H1 (cell line): ENCODE results near the gene IL7R. TPM values are rescaled to one million over a fixed set of nuclear protein-coding genes. Genes with fewer than 3 reads are reported as not detected.

ENCODE experiments used
- CTCF ChIA-PET: fragments of 300-600 bp; sonication (Branson Sonifier 250); formaldehyde crosslinking; loops from one replicate; lab custom pipeline; 2021; ENCODE audit not compliant: partially characterized antibody; lab: Charles Lee
- POLR2A ChIA-PET: fragments of 300-600 bp; sonication (Branson Sonifier 250); formaldehyde crosslinking; loops from one replicate; lab custom pipeline; 2021; ENCODE audit warnings: inconsistent platforms; ENCODE audit not compliant: partially characterized antibody; lab: Charles Lee
- DNase-seq, 2 experiments: peaks; one replicate each; pipeline versions ENCODE4 v3.0.0 to v3.0.0-alpha.2; 2010 to 2022; ENCODE audit warnings: low spot score in 2 of 2, low read depth in 1 of 2, mixed read lengths in 1 of 2
- FAIRE-seq: peaks from 2 replicates; lab custom pipeline; 2011; peaks lifted over from hg19 to GRCh38; lab: Jason Lieb, UNC
- H2AFZ ChIP-seq: 2 replicates; pipeline ENCODE4 v1.8.1; 2012; ENCODE audit warnings: low read length, inconsistent platforms
- H2AK5ac ChIP-seq: 2 replicates; pipeline ENCODE4 v1.6.1; 2013; ENCODE audit warnings: low read depth, low read length
- H2BK120ac ChIP-seq: replicated peaks from 2 replicates; pipeline ENCODE3; 2013; ENCODE audit warnings: low read depth, low read length, inconsistent platforms
- H2BK12ac ChIP-seq: 2 replicates; pipeline ENCODE4 v1.6.1; 2013; ENCODE audit warnings: low read depth, low read length
- H2BK15ac ChIP-seq: 2 replicates; pipeline ENCODE4 v1.6.1; 2013; ENCODE audit warnings: low read length
- H2BK20ac ChIP-seq: 2 replicates; pipeline ENCODE4 v1.6.1; 2013; ENCODE audit warnings: low read length
- H2BK5ac ChIP-seq: 2 replicates; pipeline ENCODE4 v1.6.1; 2013; ENCODE audit warnings: low read depth, low read length
- H3K14ac ChIP-seq: 2 replicates; pipeline ENCODE4 v1.6.1; 2013; ENCODE audit warnings: inconsistent platforms; ENCODE audit not compliant: insufficient read length
- H3K18ac ChIP-seq: 2 replicates; pipeline ENCODE4 v1.6.1; 2013; ENCODE audit warnings: low read length; ENCODE audit errors: extremely low read depth
- H3K23ac ChIP-seq: 2 replicates; pipeline ENCODE4 v1.6.1; 2013; ENCODE audit warnings: inconsistent platforms; ENCODE audit not compliant: insufficient read length
- H3K23me2 ChIP-seq: 2 replicates; pipeline ENCODE4 v1.6.1; 2013; ENCODE audit warnings: low read depth, low read length
- H3K27ac ChIP-seq: 2 replicates; pipeline ENCODE4 v1.6.1; 2011; ENCODE audit warnings: low read depth, low read length, inconsistent platforms
- H3K27me3 ChIP-seq, 4 experiments: replicated peaks in 1 of 4; 1 replicate in 1 of 4; 2 replicates in 3 of 4; pipeline versions ENCODE4 v1.6.1 to v1.8.1; 2011 to 2013; ENCODE audit warnings: low read length in 3 of 4, mild to moderate bottlenecking in 3 of 4, inconsistent platforms in 2 of 4, mixed read lengths in 2 of 4, moderate library complexity in 1 of 4; ENCODE audit not compliant: control insufficient read depth in 3 of 4, insufficient read depth in 3 of 4; ENCODE audit errors: extremely low read depth in 1 of 4
- H3K36me3 ChIP-seq, 4 experiments: 2 replicates each; pipeline versions ENCODE4 v1.6.1 to v1.8.1; 2011 to 2013; ENCODE audit warnings: mild to moderate bottlenecking in 4 of 4, low read length in 3 of 4, moderate library complexity in 2 of 4, control low read depth in 1 of 4, inconsistent platforms in 1 of 4; ENCODE audit not compliant: insufficient read depth in 4 of 4, control insufficient read depth in 2 of 4
- H3K4ac ChIP-seq: replicated peaks from 2 replicates; pipeline ENCODE3; 2013; ENCODE audit warnings: low read length, low read depth, mixed read lengths, inconsistent platforms; ENCODE audit not compliant: insufficient read length
- H3K4me1 ChIP-seq, 4 experiments: replicated peaks in 1 of 4; 1 replicate in 1 of 4; 2 replicates in 3 of 4; pipeline versions ENCODE4 v1.6.1 to v1.8.1; 2011 to 2013; ENCODE audit warnings: low read length in 3 of 4, inconsistent platforms in 2 of 4, mixed read lengths in 1 of 4; ENCODE audit not compliant: insufficient read depth in 4 of 4, control insufficient read depth in 3 of 4
- H3K4me2 ChIP-seq, 2 experiments: 2 replicates each; pipeline versions ENCODE4 v1.6.1 to v1.8.1; 2011 to 2013; ENCODE audit warnings: low read depth in 2 of 2, low read length in 2 of 2, control low read depth in 1 of 2, inconsistent platforms in 1 of 2, mild to moderate bottlenecking in 1 of 2; ENCODE audit not compliant: insufficient read depth in 1 of 2
- H3K4me3 ChIP-seq, 4 experiments: fragments of 200-600, 300-600 bp in 1 of 4; sonication (generic), shearing (Covaris generic), sonication (Bioruptor Twin) in 1 of 4; 2 replicates each; pipeline versions ENCODE4 v1.5.1 to v1.8.1; 2011 to 2016; ENCODE audit warnings: low read length in 4 of 4, low read depth in 3 of 4, control low read depth in 2 of 4, inconsistent platforms in 2 of 4, mild to moderate bottlenecking in 2 of 4, mixed read lengths in 1 of 4, moderate library complexity in 1 of 4; ENCODE audit not compliant: insufficient read depth in 2 of 4; ENCODE audit errors: extremely low read depth in 1 of 4
- H3K56ac ChIP-seq: replicated peaks from 2 replicates; pipeline ENCODE3; 2013; ENCODE audit warnings: low read depth, mild to moderate bottlenecking, mixed read lengths, low read length, inconsistent platforms; ENCODE audit not compliant: insufficient read length
- H3K79me1 ChIP-seq: 2 replicates; pipeline ENCODE4 v1.6.1; 2013; ENCODE audit warnings: low read depth, low read length, control low read depth
- H3K79me2 ChIP-seq, 2 experiments: 2 replicates each; pipeline versions ENCODE4 v1.6.1 to v1.8.1; 2012 to 2013; ENCODE audit warnings: low read length in 2 of 2, mild to moderate bottlenecking in 2 of 2, inconsistent platforms in 1 of 2; ENCODE audit not compliant: insufficient read depth in 2 of 2, control insufficient read depth in 1 of 2
- H3K9ac ChIP-seq, 4 experiments: replicated peaks in 1 of 4; 1 replicate in 1 of 4; 2 replicates in 3 of 4; pipeline versions ENCODE4 v1.6.1 to v1.8.1; 2011 to 2013; ENCODE audit warnings: low read depth in 3 of 4, low read length in 3 of 4, control low read depth in 2 of 4, mild to moderate bottlenecking in 2 of 4, moderate library complexity in 2 of 4, inconsistent platforms in 1 of 4; ENCODE audit errors: extremely low read depth in 1 of 4
- H3K9me3 ChIP-seq, 2 experiments: 2 replicates each; pipeline versions ENCODE4 v1.6.1 to v1.8.1; 2012 to 2013; ENCODE audit warnings: mild to moderate bottlenecking in 2 of 2, moderate library complexity in 2 of 2, control low read depth in 1 of 2, inconsistent platforms in 1 of 2, low read depth in 1 of 2, low read length in 1 of 2, mixed read lengths in 1 of 2; ENCODE audit not compliant: insufficient read depth in 2 of 2
- H4K20me1 ChIP-seq, 2 experiments: replicated peaks in 1 of 2; 2 replicates each; pipeline versions ENCODE3 to v1.8.1; 2011 to 2013; ENCODE audit warnings: inconsistent platforms in 2 of 2, low read length in 2 of 2, mild to moderate bottlenecking in 1 of 2; ENCODE audit not compliant: insufficient read depth in 2 of 2, control insufficient read depth in 1 of 2
- H4K5ac ChIP-seq: 2 replicates; pipeline ENCODE4 v1.6.1; 2013; ENCODE audit warnings: low read length, low read depth, mixed read lengths, inconsistent platforms; ENCODE audit not compliant: insufficient read length
- H4K8ac ChIP-seq: 2 replicates; pipeline ENCODE4 v1.8.0; 2013; ENCODE audit warnings: mild to moderate bottlenecking, moderate library complexity, low read length, inconsistent platforms; ENCODE audit not compliant: insufficient read depth; ENCODE audit errors: extremely low read depth
- H4K91ac ChIP-seq: replicated peaks from 2 replicates; pipeline ENCODE3; 2013; ENCODE audit warnings: low read length, mixed read lengths, inconsistent platforms; ENCODE audit not compliant: insufficient read length
- CEBPB ChIP-seq: IDR thresholded peaks from 2 replicates; pipeline ENCODE4 v1.6.1; 2012; ENCODE audit warnings: low read depth, low read length
- EGR1 ChIP-seq: IDR thresholded peaks from 2 replicates; pipeline ENCODE4 v1.6.1; 2011; ENCODE audit warnings: low read depth, low read length, borderline replicate concordance
- POU5F1 ChIP-seq: IDR thresholded peaks from 2 replicates; pipeline ENCODE4 v1.6.1; 2011; ENCODE audit warnings: low read depth, mild to moderate bottlenecking, low read length, moderate library complexity
- SIX5 ChIP-seq: IDR thresholded peaks from 2 replicates; pipeline ENCODE4 v1.6.1; 2011; ENCODE audit warnings: mild to moderate bottlenecking, low read depth, low read length
- WGBS, 2 experiments: shearing (Covaris generic) in 1 of 2; methylation state at CpG; one replicate each; pipeline versions ENCODE4 v1.1.6 to v1.1.7; 2013 to 2015; ENCODE audit warnings: low lambda C conversion rate in 2 of 2, mixed read lengths in 2 of 2, inconsistent platforms in 1 of 2, low coverage in 1 of 2, missing lambda C conversion rate in 1 of 2; ENCODE audit not compliant: insufficient replicate concordance in 2 of 2, insufficient coverage in 1 of 2, insufficient read length in 1 of 2; ENCODE audit errors: extremely low coverage in 1 of 2, missing lambda C conversion rate in 1 of 2; 5-methylcytosine and 5-hydroxymethylcytosine counted together
- polyA plus RNA-seq, 7 experiments: library from polyadenylated mRNA; depleted of rRNA in 3 of 7; stranded (reverse) in 5 of 7; unstranded in 2 of 7; fragments of >200 nt in 5 of 7; fragments of 200-250 nt in 2 of 7; gene quantifications; 1 replicate in 5 of 7; 2 replicates in 1 of 7; 4 replicates in 1 of 7; pipeline versions ENCODE4 v1.2.1 to v1.2.3, GENCODE V29; 2011 to 2013; ENCODE audit warnings: missing spikeins in 2 of 7, mixed read lengths in 2 of 7
- total RNA-seq: library from RNA; stranded (reverse); fragmentation: NEBNext Ultra II Directional; extraction: Animal tissue kit (Norgen Biotek cat#: 25700); gene quantifications from 2 replicates; pipeline ENCODE4 v1.2.1, GENCODE V29; 2021

IL7R gene
- total and polyA plus RNA-seq, 2 of the 8 experiments (the other 6 are each of a cell fraction or from before 2014, with no cell fraction given): not detected

DNA sequence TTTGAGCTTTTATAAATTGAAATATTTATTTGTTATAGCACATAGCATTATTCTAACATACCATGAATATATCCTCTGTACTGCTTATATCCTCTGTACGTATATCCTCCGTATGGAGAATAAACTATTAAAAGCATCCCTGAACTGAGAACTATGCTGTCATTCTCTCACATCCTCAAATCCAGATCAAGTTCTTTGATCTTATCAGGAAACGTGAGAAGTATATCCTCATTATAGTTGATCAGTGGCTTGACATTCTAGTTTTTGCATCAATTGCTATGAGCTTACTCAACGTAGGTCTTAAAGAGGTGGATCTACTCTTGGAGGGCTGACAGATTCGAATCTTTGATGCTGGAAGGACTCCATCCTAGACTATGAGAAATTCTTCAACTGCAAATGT lies 37.4 kb downstream of the IL7R start:
- Histone ChIP-seq H4K5ac (no peak overlapping the region), H2BK5ac (no peak overlapping the region), H4K91ac (no peak overlapping the region), H3K79me1 (no peaks in the 10 kb centered on the region), H3K56ac (no peak overlapping the region), H3K9ac (no peak overlapping the region), H2BK15ac (no peak overlapping the region), H3K27me3 (no peaks in the 10 kb centered on the region), H4K20me1 (no peaks in the 10 kb centered on the region), H3K18ac (no peak overlapping the region), H3K36me3 (no peaks in the 10 kb centered on the region), H3K4ac (no peak overlapping the region), H4K8ac (no peak overlapping the region), H3K4me3 (no peak overlapping the region), H3K4me2 (no peak overlapping the region), H2AFZ (no peak overlapping the region), H3K9me3 (peaks cover 0 to 6% of the 10 kb centered on the region in 2 experiments; a peak in 1 of 4 replicates), H3K14ac (no peak overlapping the region), H2BK120ac (no peak overlapping the region), H3K4me1 (peaks cover 0 to under 1% (median 0%) of the 10 kb centered on the region in 4 experiments; a peak in 1 of 7 replicates), H2AK5ac (no peak overlapping the region), H3K79me2 (no peaks in the 10 kb centered on the region), H3K27ac (no peak overlapping the region), H2BK20ac (no peak overlapping the region), H3K23me2 (no peaks in the 10 kb centered on the region), H3K23ac (no peak overlapping the region), H2BK12ac (no peak overlapping the region)
- ChIA-PET POLR2A (no interaction called here), CTCF (interaction anchor here (0.8 to 2.4 kb wide), 4 partner anchors 21 to 33 kb away, joined by 3 to 6 read pairs (median 4); no protein-coding TSS in a partner anchor)
- no peak for FAIRE-seq
- WGBS, 2 experiments: 93% methylated on average over 5 of the region's 5 CpGs; no CpG with 5 or more reads in 1 of the 2 experiments
- DNase-seq: no peak
- TF ChIP-seq SIX5 (no peak), EGR1 (no peak), CEBPB (no peak), POU5F1 (no peak)
